Measurements from ENCODE around the gene WWOX.
"Not testable (repeated sequence)": the region's sequence is repeated elsewhere in the genome, so short reads cannot be mapped to it uniquely, and the experiment has no call there.

The WWOX gene

DNA sequence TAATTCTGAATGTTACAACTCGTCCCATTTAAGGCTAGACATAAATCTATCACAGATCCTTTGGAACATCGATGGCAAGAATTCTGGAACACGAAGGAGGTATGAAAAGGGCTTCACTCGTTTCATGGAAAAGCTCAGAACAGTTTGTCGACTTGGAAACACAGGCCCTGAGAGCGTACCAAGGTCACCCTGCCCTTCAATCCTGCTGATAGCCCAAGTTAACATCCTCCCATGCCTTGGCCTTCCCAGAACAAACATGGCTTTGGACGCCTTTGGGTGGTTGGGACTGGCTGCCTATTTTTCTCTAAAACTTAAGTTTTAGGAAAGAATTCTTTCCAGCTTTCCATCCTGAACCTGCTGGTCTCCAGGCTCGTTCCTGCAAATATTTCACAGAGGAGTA, 1105.0 kb downstream of the WWOX start:
- DNase-seq (ENCODE audit: low read depth in 3 of 3) = no peak

DNA sequence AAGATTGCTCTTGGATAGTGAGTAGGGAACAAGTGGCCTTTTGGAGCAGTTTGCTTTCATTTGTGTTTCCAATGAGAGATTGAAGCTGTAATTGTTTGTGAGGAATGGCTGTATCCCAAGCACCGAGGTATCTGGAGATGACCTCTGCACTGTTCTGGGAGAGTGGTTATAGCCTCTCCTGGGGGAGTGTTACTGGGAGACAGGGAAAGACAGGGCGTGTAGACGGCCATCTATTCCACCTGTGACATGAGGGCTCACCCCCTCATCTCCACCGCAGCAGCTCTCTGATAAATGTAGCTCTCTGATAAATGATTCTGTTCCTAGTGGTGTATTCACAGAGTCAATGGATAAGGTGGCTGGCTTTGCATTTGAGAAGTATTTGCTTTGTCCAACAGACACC, 1107.4 kb downstream of the WWOX start:
- no peak for DNase-seq (ENCODE audit: low read depth in 3 of 3)

DNA sequence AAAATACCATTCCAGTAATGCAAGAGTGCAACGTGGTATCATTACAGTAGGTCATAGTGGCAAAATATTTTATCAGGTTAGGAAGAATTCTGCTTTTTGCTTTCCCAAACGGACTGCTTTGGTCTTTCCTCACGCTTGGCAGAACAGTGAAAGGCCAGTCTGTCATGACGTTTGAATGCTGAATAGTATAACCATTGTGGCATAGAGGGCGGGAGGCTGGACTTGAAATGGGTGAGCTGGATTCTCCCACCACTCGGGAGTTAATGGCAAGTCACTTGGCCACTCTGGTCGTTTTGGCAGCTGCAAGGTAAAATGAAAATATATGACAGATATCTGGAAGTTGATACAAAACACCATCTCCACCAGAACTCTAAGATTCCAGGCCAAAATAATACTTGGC, 1109.9 kb downstream of the WWOX start:
- no peak for DNase-seq (ENCODE audit: low read depth in 3 of 3)

DNA sequence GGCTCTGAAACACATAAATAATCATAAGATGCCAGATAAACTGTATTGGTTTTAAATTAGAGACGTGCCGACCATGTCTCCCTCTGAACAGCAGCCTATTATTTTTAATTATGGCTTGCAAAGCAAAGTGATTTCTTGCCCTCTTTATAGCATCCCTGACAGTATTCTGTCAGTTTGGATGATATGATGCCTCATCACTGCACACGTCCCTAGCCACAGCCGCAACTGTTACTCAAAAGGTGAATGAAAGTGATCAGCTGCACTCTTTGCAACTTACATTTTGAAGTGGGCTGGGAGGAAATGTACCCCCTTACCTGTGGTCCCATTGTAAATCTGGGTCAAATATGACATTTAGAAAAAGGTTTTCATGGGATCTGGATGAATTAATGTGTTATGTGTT, 1111.2 kb downstream of the WWOX start:
- no peak for DNase-seq (ENCODE audit: low read depth in 3 of 3)

DNA sequence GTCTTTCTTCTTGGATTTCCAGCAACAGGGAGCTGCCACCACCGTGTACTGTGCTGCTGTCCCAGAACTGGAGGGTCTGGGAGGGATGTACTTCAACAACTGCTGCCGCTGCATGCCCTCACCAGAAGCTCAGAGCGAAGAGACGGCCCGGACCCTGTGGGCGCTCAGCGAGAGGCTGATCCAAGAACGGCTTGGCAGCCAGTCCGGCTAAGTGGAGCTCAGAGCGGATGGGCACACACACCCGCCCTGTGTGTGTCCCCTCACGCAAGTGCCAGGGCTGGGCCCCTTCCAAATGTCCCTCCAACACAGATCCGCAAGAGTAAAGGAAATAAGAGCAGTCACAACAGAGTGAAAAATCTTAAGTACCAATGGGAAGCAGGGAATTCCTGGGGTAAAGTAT, 1112.1 kb downstream of the WWOX start:
- no peak for DNase-seq (ENCODE audit: low read depth in 3 of 3)

DNA sequence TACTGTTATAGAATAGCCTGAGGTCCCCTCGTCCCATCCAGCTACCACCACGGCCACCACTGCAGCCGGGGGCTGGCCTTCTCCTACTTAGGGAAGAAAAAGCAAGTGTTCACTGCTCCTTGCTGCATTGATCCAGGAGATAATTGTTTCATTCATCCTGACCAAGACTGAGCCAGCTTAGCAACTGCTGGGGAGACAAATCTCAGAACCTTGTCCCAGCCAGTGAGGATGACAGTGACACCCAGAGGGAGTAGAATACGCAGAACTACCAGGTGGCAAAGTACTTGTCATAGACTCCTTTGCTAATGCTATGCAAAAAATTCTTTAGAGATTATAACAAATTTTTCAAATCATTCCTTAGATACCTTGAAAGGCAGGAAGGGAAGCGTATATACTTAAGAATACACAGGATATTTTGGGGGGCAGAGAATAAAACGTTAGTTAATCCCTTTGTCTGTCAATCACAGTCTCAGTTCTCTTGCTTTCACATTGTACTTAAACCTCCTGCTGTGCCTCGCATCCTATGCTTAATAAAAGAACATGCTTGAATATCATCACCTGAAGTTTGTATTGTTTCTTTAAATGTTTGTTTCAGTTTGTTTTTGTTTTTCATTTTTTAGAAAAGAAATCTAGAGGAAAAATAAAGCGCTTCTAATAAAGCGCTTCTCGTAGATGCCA, 1112.8 kb downstream of the WWOX start:
- DNase-seq (ENCODE audit: low read depth in 3 of 3) = no peak

DNA sequence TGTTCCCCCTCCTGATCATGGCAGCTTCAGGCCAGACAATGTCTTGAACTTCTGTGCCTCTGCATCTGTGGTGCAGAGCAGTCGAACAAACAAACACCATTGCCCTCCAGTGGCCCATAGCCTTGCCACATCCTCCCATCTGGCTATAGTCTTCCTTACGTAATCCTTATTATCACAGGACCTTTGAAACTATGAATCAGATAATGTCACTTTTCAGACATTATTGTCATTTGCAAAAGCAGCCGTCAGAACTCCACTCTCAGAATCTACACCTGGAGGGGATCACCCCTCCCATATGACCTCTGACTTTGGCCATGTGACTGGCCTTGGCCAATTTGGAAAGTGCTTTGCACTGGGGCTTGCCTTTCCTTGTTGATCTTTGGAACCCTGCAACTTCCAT, 1113.8 kb downstream of the WWOX start:
- no peak for DNase-seq (ENCODE audit: low read depth in 3 of 3)

DNA sequence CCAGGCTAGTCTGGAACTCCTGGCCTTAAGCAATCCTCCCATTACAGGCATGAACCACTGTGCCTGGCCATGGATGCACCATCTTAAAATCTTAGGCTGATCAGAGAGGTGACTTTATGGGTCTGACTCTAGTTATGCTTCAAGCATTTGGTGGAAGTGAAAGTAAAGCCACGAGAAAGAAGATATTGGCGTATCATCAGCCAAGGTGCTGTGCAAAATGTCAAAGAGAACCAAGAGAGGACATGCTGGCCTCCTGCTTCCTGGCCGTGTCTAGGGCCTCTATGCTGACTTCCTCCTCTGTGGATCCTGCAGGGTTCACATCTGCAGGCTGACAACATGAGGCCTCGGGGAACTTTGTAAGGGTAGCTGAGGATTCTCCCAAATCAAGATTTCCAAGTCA, 1115.8 kb downstream of the WWOX start:
- no peak for DNase-seq (ENCODE audit: low read depth in 3 of 3)

DNA sequence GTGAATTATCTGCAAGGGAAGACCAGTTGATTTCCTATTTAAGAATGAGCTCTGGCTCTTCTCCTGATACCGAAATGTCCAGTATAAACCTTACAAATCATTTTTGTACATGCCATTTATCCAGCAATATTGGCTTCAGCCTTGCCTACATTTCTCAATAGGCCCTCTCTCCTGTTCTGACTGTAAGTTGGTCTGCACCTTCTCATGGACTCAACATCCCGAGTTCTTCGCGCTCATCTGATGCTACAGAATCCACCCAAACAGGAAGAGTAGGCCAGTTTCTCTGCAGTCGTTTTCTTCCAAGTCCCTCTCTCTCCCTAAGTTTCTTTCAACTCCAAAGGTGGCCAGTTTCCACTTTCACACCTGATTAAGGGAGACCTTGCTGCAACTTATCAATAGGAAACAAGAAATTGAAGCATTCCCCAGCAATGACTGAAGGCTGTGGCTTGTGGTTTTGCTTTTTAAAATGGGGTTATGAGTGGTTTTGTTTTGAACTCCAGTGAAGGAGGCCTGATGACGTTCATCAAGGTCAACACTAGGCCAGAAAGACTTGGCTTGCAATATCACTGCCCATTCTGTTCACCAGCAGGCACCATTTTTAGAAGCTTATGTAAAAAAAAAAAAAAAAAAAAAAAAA, 1118.0 kb downstream of the WWOX start:
- DNase-seq (ENCODE audit: low read depth in 3 of 3) = peak in 1 of 3 experiments; percentile 5

DNA sequence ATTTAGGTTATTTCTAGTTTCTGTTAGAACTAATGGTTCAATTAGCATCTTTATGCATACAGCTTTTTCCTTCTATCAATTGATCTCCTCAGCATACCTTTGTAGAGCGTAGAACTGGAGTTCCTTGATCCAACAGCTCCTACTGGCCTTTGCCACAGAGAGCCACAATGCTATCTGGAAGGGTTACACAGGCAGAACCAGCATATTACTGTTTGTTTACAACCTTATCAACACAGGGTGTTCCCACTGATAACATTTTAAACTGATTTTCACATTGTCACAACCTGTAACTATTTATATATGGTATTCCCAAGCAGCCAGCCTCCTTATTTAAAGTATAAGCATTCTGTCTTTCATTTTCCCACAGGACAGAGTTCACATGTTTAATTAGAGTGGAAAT, 1118.9 kb downstream of the WWOX start:
- DNase-seq (ENCODE audit: low read depth in 3 of 3) = no peak

DNA sequence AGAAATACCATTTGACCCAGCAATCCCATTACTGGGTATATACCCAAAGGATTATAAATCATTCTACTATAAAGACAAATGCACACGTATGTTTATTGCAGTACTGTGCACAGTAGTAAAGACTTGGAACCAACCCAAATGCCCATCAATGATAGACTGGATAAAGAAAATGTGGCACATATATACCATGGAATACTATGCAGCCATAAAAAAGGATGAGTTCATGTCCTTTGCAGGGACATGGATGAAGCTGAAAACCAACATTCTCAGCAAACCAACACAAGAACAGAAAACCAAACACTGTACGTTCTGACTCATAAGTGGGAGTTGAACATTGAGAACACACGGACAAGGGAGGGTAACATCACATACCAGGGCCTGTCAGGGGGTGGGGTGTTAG, 1126.5 kb downstream of the WWOX start:
- not testable (repeated sequence) for DNase-seq (ENCODE audit: low read depth in 3 of 3)

DNA sequence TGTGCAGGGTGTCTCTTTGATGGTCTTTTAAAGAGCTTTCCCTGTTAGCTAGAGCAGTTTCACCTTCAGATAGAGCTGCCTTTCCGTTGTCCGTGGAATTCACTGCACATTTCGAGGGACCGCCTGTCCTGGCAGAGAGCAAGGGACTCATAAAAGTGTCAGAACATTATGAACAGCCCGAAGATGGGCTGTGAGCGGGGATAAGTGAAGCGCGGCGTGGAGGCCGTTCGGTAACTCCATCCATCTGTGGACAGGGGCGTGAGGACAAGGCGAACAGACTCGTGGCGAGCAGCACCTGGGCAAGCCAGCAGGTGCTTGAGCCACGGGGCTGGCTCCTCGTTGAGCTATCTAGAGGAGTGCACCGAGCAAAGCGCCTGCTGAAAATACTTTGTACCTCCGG, 1129.9 kb downstream of the WWOX start:
- no peak for DNase-seq (ENCODE audit: low read depth in 3 of 3)

DNA sequence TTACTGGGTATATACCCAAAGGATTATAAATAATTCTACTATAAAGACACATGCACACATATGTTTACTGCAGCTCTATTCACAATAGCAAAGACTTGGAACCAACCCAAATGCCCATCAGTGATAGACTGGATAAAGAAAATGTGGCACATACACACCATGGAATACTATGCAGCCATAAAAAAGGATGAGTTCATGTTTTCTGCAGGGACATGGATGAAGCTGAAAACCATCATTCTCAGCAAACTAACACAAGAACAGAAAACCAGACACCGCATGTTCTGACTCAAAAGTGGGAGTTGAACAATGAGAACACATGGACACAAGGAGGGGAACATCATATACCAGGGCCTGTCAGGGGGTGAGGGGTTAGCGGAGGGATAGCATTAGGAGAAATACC, 1146.2 kb downstream of the WWOX start:
- not testable (repeated sequence) for DNase-seq (ENCODE audit: low read depth in 3 of 3)

DNA sequence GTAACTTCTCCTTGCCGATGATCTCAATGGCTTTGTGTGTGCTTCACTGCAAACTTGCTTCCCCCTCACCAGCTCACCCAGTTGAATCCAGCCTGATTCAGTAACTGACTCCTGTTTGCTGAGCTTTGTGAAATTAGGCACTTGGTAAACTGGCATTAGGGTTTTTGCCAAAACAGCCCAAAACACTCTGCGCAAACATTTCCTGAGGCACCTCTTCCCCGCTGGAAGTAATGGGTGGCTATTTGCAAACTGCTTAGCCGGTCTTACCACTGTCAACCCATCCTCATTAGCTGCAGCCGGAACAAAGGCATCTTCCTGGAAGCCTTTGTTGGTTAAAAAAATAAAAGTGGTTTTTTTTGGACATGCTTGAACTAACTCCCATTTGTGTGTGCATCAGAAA, 1147.9 kb downstream of the WWOX start:
- DNase-seq (ENCODE audit: low read depth in 3 of 3) = no peak

DNA sequence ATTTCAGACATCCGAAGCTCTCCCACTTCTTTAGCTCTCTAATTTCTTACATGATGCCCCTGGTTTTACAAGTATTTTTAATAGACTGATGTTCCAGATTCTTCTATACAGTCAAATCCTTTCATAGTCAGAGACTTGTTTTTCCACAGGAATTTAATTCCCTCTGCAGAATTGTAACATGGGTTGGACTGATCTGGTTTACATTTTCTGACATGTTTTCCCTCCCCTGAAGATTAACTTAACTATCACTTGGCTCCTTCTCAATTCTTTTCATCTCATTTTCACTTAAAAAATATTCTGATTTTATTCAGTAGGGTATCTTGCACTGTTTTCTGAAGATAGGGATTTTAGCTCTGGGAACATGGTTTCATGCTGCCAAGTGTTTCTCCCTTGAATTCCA, 1148.9 kb downstream of the WWOX start:
- DNase-seq (ENCODE audit: low read depth in 3 of 3) = no peak

DNA sequence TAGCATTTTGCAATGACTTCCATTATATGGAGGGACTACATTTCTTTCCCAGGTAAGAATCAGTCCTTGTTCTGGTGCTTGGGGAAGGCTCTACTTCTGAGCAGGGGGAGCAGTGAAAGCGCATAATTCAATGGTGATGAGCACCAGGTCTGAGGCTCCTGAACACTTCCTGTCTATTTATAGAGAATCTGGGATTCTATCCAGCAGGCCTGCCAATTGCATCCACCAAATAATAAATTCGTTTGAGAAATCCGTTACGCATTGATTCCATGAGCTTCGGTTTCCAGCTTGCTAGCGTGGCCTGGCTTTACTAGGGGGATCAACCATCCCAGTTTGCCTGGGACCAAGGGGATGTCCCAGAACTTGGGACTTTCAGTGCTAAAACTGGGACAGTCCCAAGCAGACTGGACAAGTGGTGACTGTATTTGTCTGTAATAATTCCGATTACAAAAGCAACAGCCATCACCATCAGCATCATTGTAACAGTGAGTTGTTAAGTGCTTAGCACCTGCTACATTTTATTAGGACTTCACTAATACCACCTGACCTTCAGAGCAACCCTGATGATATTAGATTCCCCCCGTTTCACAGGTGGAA, 1151.1 kb downstream of the WWOX start:
- no peak for DNase-seq (ENCODE audit: low read depth in 3 of 3)

DNA sequence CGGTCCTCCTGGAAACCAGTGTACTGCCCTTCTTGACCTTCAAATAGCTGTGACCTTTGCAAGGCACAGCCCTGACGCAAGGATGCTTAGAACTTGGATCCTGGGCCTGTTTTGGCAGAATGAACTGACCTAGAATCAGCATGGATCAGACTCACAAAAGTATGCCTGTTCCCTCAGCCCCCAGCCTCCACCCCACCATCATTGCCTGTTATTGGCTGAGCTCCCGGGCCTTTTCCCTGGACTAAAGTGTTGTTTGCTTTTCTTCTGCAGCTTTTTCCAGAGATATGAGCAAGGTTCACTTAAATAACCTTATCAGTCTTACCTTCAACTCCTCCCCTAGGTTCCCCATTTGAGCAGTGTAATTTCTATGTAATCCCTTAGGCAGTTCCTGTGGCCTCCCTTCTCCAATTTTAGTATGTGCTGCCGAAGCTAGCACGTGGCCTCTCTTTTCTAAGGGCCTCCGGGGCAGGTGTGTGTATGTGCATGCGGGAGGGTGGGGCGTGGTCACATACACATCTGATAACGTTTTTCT, 1153.7 kb downstream of the WWOX start:
- no peak for DNase-seq (ENCODE audit: low read depth in 3 of 3)

DNA sequence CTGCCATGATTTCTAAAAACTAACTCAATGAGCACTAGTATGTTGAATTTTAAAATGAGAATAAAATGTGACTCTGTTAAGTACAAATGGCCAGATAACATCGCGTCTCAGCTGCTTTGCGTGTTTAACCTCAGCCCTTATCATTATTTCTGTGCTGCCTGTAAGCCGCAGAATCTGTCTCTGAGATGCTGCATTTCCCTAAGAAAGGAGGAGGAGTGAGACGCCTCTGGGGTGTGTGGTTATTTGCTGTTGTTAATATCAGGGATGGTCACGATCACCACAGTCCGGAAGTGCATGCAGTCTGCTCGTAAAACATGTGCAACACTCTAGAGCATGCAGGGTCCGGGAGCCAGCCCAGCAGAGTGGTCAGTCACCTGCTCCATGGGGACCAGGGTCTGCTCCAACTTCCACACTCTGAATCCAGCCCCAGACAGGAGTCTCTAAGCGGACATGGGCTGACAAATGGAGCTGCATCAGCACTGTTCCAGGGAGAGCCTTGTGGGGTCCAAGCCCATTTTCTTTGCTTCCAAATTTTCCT, 1158.6 kb downstream of the WWOX start:
- DNase-seq (ENCODE audit: low read depth in 3 of 3) = no peak

DNA sequence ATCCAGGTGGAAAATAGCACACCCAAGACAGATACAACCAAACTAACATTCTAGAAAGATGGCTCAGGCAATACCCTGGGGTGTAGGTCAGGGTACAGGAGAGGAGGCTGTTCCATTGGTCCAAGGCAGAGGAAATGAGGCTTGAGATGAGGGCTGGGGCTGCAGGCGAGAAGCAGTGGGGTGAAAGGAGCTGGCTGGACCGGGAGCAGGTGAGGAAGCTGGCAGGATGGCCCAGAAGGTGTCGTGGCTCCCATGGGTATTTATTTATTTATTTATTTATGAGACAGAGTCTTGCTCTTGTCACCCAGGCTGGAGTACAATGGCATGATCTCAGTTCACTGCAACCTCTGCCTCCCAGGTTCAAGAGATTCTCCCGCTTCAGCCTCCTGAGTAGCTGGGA, 1161.4 kb downstream of the WWOX start:
- not testable (repeated sequence) for DNase-seq (ENCODE audit: low read depth in 3 of 3)

DNA sequence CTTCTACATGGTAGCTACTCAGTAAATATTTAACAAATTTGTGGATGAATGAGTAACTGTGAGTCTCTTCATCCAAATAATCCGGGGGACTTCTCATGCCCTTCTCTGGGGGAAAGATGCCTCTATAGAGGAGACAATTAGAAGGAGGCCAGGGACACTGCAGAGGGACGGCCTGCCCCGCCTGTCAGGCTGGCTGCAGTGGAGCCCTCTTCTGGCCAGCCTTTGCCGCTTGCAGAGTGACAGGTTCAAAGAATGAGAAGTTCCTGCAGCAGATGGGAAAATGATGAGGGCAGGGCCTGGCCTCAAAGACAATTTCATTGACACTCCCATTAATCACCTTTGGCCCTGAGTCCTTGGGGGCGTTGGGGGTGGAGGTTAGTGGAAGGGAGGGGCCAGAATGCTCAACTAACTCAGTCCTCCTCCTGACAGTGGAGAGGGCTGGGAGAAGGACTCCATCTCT, 1162.1 kb downstream of the WWOX start:
- DNase-seq (ENCODE audit: low read depth in 3 of 3) = peak in 1 of 3 experiments; percentile 53

DNA sequence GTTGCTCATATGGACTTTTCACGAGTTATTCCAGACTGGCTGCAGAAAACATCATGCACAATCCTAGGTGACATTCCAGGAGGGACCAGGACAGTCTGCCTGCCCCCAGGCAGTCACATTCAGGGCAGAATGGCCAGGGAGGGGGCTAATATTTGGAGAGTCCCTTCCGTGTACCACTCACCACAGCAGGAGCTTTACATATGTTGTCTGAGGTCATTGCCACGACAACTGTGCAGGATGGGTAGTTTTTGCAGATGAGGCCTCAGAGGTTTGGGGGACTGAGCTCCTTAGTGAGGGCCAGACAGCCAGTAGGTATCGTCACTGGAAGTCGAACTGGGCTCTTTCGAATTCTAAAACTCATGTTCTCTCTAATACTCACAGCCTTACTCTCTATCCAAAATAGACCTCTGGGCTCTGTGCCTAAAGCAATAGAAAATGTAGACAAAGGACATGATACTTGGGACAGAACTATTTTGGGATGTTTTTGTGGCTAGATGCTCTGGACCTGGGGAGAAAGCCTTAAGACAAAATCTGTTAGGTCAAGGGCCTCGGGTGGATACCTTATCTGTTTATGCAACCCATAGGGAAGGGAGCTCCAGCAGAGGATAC, 1162.6 kb downstream of the WWOX start:
- DNase-seq (ENCODE audit: low read depth in 3 of 3) = no peak
